ENCODE measurements around the gene PCID2. TPM values are rescaled to one million over a fixed set of nuclear protein-coding genes. Genes with fewer than 3 reads are reported as not detected.

PCID2 gene
- total and polyA plus RNA-seq, 2 of the 13 experiments (the other 11 are each of a cell fraction or from before 2014, with no cell fraction given), result 65.0 to 111 TPM

DNA sequence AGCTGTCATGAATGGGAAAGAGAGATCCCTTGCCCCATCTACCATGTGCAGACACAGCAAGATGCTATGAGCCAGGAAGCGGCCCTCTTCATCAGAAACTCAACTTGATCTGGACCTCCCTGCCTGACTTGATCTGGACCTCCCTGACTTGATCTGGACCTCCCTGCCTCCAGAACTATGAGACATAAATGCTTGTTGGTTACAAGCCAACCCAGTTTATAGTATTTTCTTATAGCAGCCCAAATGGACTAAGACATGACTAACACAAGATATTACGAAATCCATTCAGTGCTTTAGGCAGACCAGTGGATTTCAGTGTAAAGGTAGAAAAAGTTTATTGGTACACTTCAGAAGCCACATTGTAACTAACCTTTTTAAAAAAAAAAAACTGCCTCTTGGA lies 15.6 kb downstream of the PCID2 start:
- 96% methylated on average over 2 of the region's 2 CpGs for whole genome bisulfite sequencing (ENCODE audit: low lambda C conversion rate)
- no peak overlapping the region for H2AFZ ChIP-seq (ENCODE audit: low read length)
- no peaks in the 10 kb centered on the region for H3K4me1 ChIP-seq (ENCODE audit: insufficient read depth, low read length)
- DNase-seq (ENCODE audit: low spot score), result no peak
- ChIA-PET CTCF (ENCODE audit: low intra/inter-chr PET ratio, low total read pairs) (no interaction called here), POLR2A (interaction anchor here (1.4 kb wide), 1 partner anchor 17 kb away, joined by 3 read pairs; the partner anchor contains the start of gene CUL4A)
- intact Hi-C loops (cut with micrococcal nuclease; ENCODE audit: unreplicated experiment), result no loop called here
- in situ Hi-C loops (cut with HindIII; ENCODE audit: extremely low pct_ligation_motif_present, low pct_unique_long_range_greater_than_20kb), result no loop called here
- no peak for ATAC-seq
- no TSS peak for BruUV-seq (replicated peaks)
- H3K79me2 ChIP-seq (ENCODE audit: insufficient read depth, low read length), result no peaks in the 10 kb centered on the region
- H4K20me1 ChIP-seq (ENCODE audit: insufficient read depth, low read length), result no peaks in the 10 kb centered on the region
- H3K36me3 ChIP-seq (replicated peaks in 1 of 2; ENCODE audit: control insufficient read depth in 1 of 2, insufficient read depth in 2 of 2, low read length in 2 of 2), result peaks cover 32 to 84% of the 10 kb centered on the region in 2 experiments
- H3K4me3 ChIP-seq (replicated peaks in 1 of 3; ENCODE audit: insufficient read depth in 1 of 3, low read depth in 2 of 3, low read length in 3 of 3), result no peak overlapping the region
- peak; percentile 76 for TF ChIP-seq CEBPB (IDR thresholded peaks at IDR 0.05; ENCODE audit: borderline replicate concordance, low read depth, low read length)
- no peak for TF ChIP-seq ZNF629 (CRISPR knock-in tag; conservative IDR thresholded peaks at IDR 0.05)
- no peak for TF ChIP-seq POGZ (CRISPR knock-in tag; IDR thresholded peaks at IDR 0.05)
- FAIRE-seq, result no peak
- no peak overlapping the region for H3K4me2 ChIP-seq (ENCODE audit: low read depth, low read length)
- H3K27ac ChIP-seq (ENCODE audit: extremely low read length, insufficient read depth, low read length), result no peak overlapping the region
- H3K9me3 ChIP-seq (ENCODE audit: low read length), result no peaks in the 10 kb centered on the region
- no peaks in the 10 kb centered on the region for H3K27me3 ChIP-seq (ENCODE audit: control insufficient read depth in 1 of 2, insufficient read depth in 2 of 2, low read length in 2 of 2)
- H3K9ac ChIP-seq (ENCODE audit: insufficient read depth, low read depth, low read length), result no peak overlapping the region

GRCh38 chr13:113192279-113192678 lies 16.2 kb downstream of the PCID2 start:
- DNase-seq (ENCODE audit: low spot score) (no peak), ATAC-seq (no peak), FAIRE-seq (no peak)
- Histone ChIP-seq H3K79me2 (ENCODE audit: insufficient read depth, low read length) (no peaks in the 10 kb centered on the region), H4K20me1 (ENCODE audit: insufficient read depth, low read length) (no peaks in the 10 kb centered on the region), H3K9me3 (ENCODE audit: low read length) (no peaks in the 10 kb centered on the region), H3K36me3 (replicated peaks in 1 of 2; ENCODE audit: control insufficient read depth in 1 of 2, insufficient read depth in 2 of 2, low read length in 2 of 2) (peaks cover 30 to 81% of the 10 kb centered on the region in 2 experiments), H3K4me3 (replicated peaks in 1 of 3; ENCODE audit: insufficient read depth in 1 of 3, low read depth in 2 of 3, low read length in 3 of 3) (no peak overlapping the region), H3K9ac (ENCODE audit: insufficient read depth, low read depth, low read length) (no peak overlapping the region), H2AFZ (ENCODE audit: low read length) (no peak overlapping the region), H3K27me3 (ENCODE audit: control insufficient read depth in 1 of 2, insufficient read depth in 2 of 2, low read length in 2 of 2) (no peaks in the 10 kb centered on the region), H3K4me1 (ENCODE audit: insufficient read depth, low read length) (no peaks in the 10 kb centered on the region; the same call in 1 of the 2 replicates), H3K27ac (ENCODE audit: extremely low read length, insufficient read depth, low read length) (no peak overlapping the region), H3K4me2 (ENCODE audit: low read depth, low read length) (no peak overlapping the region)
- BruUV-seq (replicated peaks), result no TSS peak
- ChIA-PET CTCF (ENCODE audit: low intra/inter-chr PET ratio, low total read pairs) (no interaction called here), POLR2A (interaction anchor here (1.4 kb wide), 1 partner anchor 18 kb away, joined by 3 read pairs; the partner anchor contains the start of gene CUL4A)
- intact Hi-C loops (cut with micrococcal nuclease; ENCODE audit: unreplicated experiment) (no loop called here), in situ Hi-C loops (cut with HindIII; ENCODE audit: extremely low pct_ligation_motif_present, low pct_unique_long_range_greater_than_20kb) (no loop called here)
- WGBS (ENCODE audit: low lambda C conversion rate), result 92% methylated on average over 4 of the region's 4 CpGs
- TF ChIP-seq ZNF451 (CRISPR knock-in tag; IDR thresholded peaks at IDR 0.05) (no peak), ZNF350 (CRISPR knock-in tag; IDR thresholded peaks at IDR 0.05; ENCODE audit: borderline replicate concordance, low read depth) (no peak), CENPT (CRISPR knock-in tag; IDR thresholded peaks at IDR 0.05; ENCODE audit: low read depth) (no peak), KLF16 (CRISPR knock-in tag; IDR thresholded peaks at IDR 0.05) (no peak), HNF4A (CRISPR knock-in tag; IDR thresholded peaks at IDR 0.05) (no peak), NFIB (CRISPR knock-in tag; IDR thresholded peaks at IDR 0.05; ENCODE audit: borderline replicate concordance) (no peak)
- TF ChIP-seq, protein P1, sequence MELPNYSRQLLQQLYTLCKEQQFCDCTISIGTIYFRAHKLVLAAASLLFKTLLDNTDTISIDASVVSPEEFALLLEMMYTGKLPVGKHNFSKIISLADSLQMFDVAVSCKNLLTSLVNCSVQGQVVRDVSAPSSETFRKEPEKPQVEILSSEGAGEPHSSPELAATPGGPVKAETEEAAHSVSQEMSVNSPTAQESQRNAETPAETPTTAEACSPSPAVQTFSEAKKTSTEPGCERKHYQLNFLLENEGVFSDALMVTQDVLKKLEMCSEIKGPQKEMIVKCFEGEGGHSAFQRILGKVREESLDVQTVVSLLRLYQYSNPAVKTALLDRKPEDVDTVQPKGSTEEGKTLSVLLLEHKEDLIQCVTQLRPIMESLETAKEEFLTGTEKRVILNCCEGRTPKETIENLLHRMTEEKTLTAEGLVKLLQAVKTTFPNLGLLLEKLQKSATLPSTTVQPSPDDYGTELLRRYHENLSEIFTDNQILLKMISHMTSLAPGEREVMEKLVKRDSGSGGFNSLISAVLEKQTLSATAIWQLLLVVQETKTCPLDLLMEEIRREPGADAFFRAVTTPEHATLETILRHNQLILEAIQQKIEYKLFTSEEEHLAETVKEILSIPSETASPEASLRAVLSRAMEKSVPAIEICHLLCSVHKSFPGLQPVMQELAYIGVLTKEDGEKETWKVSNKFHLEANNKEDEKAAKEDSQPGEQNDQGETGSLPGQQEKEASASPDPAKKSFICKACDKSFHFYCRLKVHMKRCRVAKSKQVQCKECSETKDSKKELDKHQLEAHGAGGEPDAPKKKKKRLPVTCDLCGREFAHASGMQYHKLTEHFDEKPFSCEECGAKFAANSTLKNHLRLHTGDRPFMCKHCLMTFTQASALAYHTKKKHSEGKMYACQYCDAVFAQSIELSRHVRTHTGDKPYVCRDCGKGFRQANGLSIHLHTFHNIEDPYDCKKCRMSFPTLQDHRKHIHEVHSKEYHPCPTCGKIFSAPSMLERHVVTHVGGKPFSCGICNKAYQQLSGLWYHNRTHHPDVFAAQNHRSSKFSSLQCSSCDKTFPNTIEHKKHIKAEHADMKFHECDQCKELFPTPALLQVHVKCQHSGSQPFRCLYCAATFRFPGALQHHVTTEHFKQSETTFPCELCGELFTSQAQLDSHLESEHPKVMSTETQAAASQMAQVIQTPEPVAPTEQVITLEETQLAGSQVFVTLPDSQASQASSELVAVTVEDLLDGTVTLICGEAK (IDR thresholded peaks at IDR 0.05), result no peak
- TF ChIP-seq, protein P1 (CRISPR knock-in tag; IDR thresholded peaks at IDR 0.05), result no peak

Data from HepG2 (cell line).